Body of pancreas (tissue), 4 donors: ENCODE measurements around the gene SLC25A53.

ENCODE experiments used
- POLR2A ChIP-seq, 3 donors: fragments of 450-650 bp; IDR thresholded peaks; one replicate each; pipeline ENCODE4 v1.6.1; 2016; ENCODE audit warnings: antibody characterized with exemption in 3 of 3, mild to moderate bottlenecking in 2 of 3
- TF ChIP-seq, protein P1 (sequence below), 7 experiments: fragments of 450-650 bp in 4 of 7; fragments of 200-600 bp in 3 of 7; sonication (generic) in 3 of 7; IDR thresholded peaks; one replicate each; pipeline ENCODE4 v1.5.1; 2016 to 2019; ENCODE audit warnings: antibody characterized with exemption in 7 of 7

- TF ChIP-seq, protein P1, sequence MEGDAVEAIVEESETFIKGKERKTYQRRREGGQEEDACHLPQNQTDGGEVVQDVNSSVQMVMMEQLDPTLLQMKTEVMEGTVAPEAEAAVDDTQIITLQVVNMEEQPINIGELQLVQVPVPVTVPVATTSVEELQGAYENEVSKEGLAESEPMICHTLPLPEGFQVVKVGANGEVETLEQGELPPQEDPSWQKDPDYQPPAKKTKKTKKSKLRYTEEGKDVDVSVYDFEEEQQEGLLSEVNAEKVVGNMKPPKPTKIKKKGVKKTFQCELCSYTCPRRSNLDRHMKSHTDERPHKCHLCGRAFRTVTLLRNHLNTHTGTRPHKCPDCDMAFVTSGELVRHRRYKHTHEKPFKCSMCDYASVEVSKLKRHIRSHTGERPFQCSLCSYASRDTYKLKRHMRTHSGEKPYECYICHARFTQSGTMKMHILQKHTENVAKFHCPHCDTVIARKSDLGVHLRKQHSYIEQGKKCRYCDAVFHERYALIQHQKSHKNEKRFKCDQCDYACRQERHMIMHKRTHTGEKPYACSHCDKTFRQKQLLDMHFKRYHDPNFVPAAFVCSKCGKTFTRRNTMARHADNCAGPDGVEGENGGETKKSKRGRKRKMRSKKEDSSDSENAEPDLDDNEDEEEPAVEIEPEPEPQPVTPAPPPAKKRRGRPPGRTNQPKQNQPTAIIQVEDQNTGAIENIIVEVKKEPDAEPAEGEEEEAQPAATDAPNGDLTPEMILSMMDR (IDR thresholded peaks at IDR 0.05): peak; percentile 21 to 57 (median 52)
- TF ChIP-seq POLR2A (IDR thresholded peaks at IDR 0.05): no peak
These were observed 43.4 kb downstream of the SLC25A53 start for GRCh38 chrX:104113222-104113965.
